HG02973 (cell line): ENCODE data around the gene PHIP.
"Not testable (repeated sequence)": the region's sequence is repeated elsewhere in the genome, so short reads cannot be mapped to it uniquely, and the experiment has no call there.

Source experiments
- ATAC-seq: cut with Tn5 transposase; IDR thresholded peaks from one replicate; pipeline ENCODE4 v1.9.1; 2021; ENCODE audit warnings: moderate library complexity; ENCODE audit not compliant: unreplicated experiment

Gene PHIP

GRCh38 chr6:79078075-79078969 is at the start of gene PHIP:
PHIP (minus strand) TSS chr6:79078254; CDS start chr6:79078068, 186 bp downstream.
- ATAC-seq, result peak; percentile 72

GRCh38 chr6:79127660-79128059 is 49.6 kb upstream of the PHIP start:
- no peak for ATAC-seq

GRCh38 chr6:79119217-79119616 is 41.2 kb upstream of the PHIP start:
- no peak for ATAC-seq

GRCh38 chr6:79117752-79118151 is 39.7 kb upstream of the PHIP start:
- ATAC-seq, result no peak

GRCh38 chr6:79115553-79116182 is 37.6 kb upstream of the PHIP start:
- no peak for ATAC-seq

- no peak for ATAC-seq
These were observed 33.5 kb upstream of the PHIP start for GRCh38 chr6:79111549-79111948.

- ATAC-seq, result no peak
These were observed 23.1 kb upstream of the PHIP start for GRCh38 chr6:79101164-79101563.

GRCh38 chr6:79100304-79100703 is 22.2 kb upstream of the PHIP start:
- ATAC-seq, result no peak

GRCh38 chr6:79094938-79095337 is 16.9 kb upstream of the PHIP start:
- no peak for ATAC-seq

GRCh38 chr6:79091801-79092200 is 13.7 kb upstream of the PHIP start:
- ATAC-seq, result not testable (repeated sequence)

GRCh38 chr6:79089552-79090404 is 11.7 kb upstream of the PHIP start:
- no peak for ATAC-seq

- ATAC-seq, result no peak
These were observed 6.6 kb upstream of the PHIP start for GRCh38 chr6:79084693-79085092.

- no peak for ATAC-seq
These were observed 4.2 kb upstream of the PHIP start for GRCh38 chr6:79082304-79082703.

GRCh38 chr6:79081663-79082062 is 3.6 kb upstream of the PHIP start:
- ATAC-seq, result no peak

- no peak for ATAC-seq
These were observed 1.5 kb upstream of the PHIP start for GRCh38 chr6:79079561-79080041.

- peak; percentile 31 for ATAC-seq
These were observed 359 bp downstream of the PHIP start for GRCh38 chr6:79077715-79078074.

GRCh38 chr6:79076782-79077641 is 1.0 kb downstream of the PHIP start:
- peak; percentile 49 for ATAC-seq

GRCh38 chr6:79076160-79076559 is 1.9 kb downstream of the PHIP start:
- ATAC-seq, result no peak

GRCh38 chr6:79073888-79074287 is 4.2 kb downstream of the PHIP start:
- ATAC-seq, result no peak

GRCh38 chr6:79072640-79073181 is 5.3 kb downstream of the PHIP start:
- ATAC-seq, result peak; percentile 24
